Right cardiac atrium (tissue), 5 donors: Measurements from ENCODE around the gene PRCP. TPM values are rescaled to one million over a fixed set of nuclear protein-coding genes. Genes with fewer than 3 reads are reported as not detected.

Experiments
- ATAC-seq, 2 donors: fragments of 200-7000 bp; cut with Tn5 transposase; one replicate each; pipeline versions ENCODE4 v1.8.0 to v1.9.1; 2020; ENCODE audit warnings: moderate library complexity in 2 of 2, mild to moderate bottlenecking in 1 of 2
- DNase-seq, 3 donors: peaks; one replicate each; pipeline ENCODE4 v3.0.0-alpha.2; 2020
- H3K27ac ChIP-seq: one replicate; pipeline ENCODE4 v1.5.1; 2013; ENCODE audit warnings: mild to moderate bottlenecking, low read length, control low read depth, moderate library complexity
- H3K27me3 ChIP-seq: one replicate; pipeline ENCODE4 v1.6.1; 2013; ENCODE audit not compliant: control insufficient read depth, insufficient read depth
- H3K4me1 ChIP-seq: one replicate; pipeline ENCODE4 v1.6.1; 2013; ENCODE audit warnings: low read length; ENCODE audit not compliant: control insufficient read depth, insufficient read depth
- H3K4me3 ChIP-seq: one replicate; pipeline ENCODE4 v1.5.1; 2013; ENCODE audit warnings: low read length, control low read depth
- H3K9me3 ChIP-seq: one replicate; pipeline ENCODE4 v1.6.1; 2013; ENCODE audit warnings: low read length; ENCODE audit not compliant: control insufficient read depth
- WGBS: extraction: QIAGEN DNeasy Blood & Tissue Kit; methylation state at CpG from one replicate; pipeline ENCODE4 v1.1.7; 2013; 5-methylcytosine and 5-hydroxymethylcytosine counted together
- intact Hi-C, 4 donors: fragments of 100-400 bp; cut with DNase I; formaldehyde crosslinking; loops; one replicate each; pipeline versions ENCODE4 v1.11.0 to v1.14.0; 2022 to 2023
- polyA plus RNA-seq: library from polyadenylated mRNA; stranded (reverse); fragments of 200-250 nt; gene quantifications from one replicate; pipeline ENCODE4 v1.2.3, GENCODE V29; 2013
- total RNA-seq, 4 donors: library from RNA; stranded (reverse); fragmentation: NEBNext Ultra II Directional; extraction: Animal tissue kit (Norgen Biotek cat#: 25700); gene quantifications; one replicate each; pipeline ENCODE4 v1.2.1, GENCODE V29; 2021
- donor health status: healthy with polysubstance abuse.
- donor health status: DM: no; HTN: yes; CAD: no.
- donor health status: DM: no; HTN: no; CAD: no.
- donor health status: DM: no; HTN: yes; CAD: no; lungs with severe emphysema.
- donor health status: DM: yes; HTN: yes; CAD: no.

PRCP gene
- total and polyA plus RNA-seq, 5 donors = 69.1 to 100 (median 84.3) TPM

- Histone ChIP-seq H3K27ac (no peak overlapping the region), H3K4me3 (no peak overlapping the region), H3K9me3 (no peaks in the 10 kb centered on the region), H3K4me1 (peaks cover 5% of the 10 kb centered on the region), H3K27me3 (no peaks in the 10 kb centered on the region)
- no peak for ATAC-seq
- 97% methylated on average over 2 of the region's 2 CpGs for WGBS
- intact Hi-C loops = no loop called here
- no peak for DNase-seq
These were observed 28.6 kb downstream of the PRCP start for GRCh38 chr11:82871646-82872045.

DNA sequence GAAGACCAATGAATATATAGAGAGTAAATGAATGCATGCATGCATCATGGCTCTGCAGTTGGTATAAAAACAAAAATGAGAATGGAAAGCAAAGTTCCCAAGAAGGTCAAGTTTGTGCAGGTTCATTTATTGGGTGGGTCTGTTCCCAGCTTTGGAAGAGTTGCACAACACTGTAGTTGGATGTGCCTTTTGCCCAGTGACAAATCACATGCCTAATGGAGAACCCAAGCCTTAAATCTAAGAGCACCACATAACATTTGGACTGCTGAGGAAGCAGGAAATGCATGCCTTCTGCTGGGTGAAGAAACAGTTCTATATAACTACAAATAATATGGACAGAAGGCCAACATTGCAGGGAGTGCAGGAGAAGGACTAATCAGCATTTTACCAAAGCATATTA is 30.6 kb downstream of the PRCP start:
- intact Hi-C loops = loop anchor here (5.0 to 10.0 kb wide), 3 partner anchors 33 to 145 kb away; partner anchors contain the start of genes DDIAS (in 2 of the 4), PRCP (in 2 of the 4) and FAM181B (in 1 of the 4)
- H3K27me3 ChIP-seq = no peaks in the 10 kb centered on the region
- peaks cover 6% of the 10 kb centered on the region for H3K4me1 ChIP-seq
- H3K27ac ChIP-seq = no peak overlapping the region
- H3K9me3 ChIP-seq = no peaks in the 10 kb centered on the region
- H3K4me3 ChIP-seq = no peak overlapping the region
- ATAC-seq (peak; percentile 53 to 73), DNase-seq (no peak)

- H3K27ac ChIP-seq = no peak overlapping the region
- ATAC-seq = peak; percentile 44 to 65
- no peaks in the 10 kb centered on the region for H3K9me3 ChIP-seq
- H3K4me1 ChIP-seq = peaks cover 6% of the 10 kb centered on the region
- H3K4me3 ChIP-seq = peak overlapping the region; percentile 43
- WGBS = 15% methylated on average over 10 of the region's 10 CpGs
- no peaks in the 10 kb centered on the region for H3K27me3 ChIP-seq
- intact Hi-C loops = loop anchor here (5.0 to 10.0 kb wide), 3 partner anchors 35 to 143 kb away; partner anchors contain the start of genes DDIAS (in 2 of the 4), PRCP (in 2 of the 4) and FAM181B (in 1 of the 4)
- DNase-seq = peak; percentile 52 to 86 (median 69)
These were observed 32.6 kb downstream of the PRCP start for GRCh38 chr11:82867495-82868082.

DNA sequence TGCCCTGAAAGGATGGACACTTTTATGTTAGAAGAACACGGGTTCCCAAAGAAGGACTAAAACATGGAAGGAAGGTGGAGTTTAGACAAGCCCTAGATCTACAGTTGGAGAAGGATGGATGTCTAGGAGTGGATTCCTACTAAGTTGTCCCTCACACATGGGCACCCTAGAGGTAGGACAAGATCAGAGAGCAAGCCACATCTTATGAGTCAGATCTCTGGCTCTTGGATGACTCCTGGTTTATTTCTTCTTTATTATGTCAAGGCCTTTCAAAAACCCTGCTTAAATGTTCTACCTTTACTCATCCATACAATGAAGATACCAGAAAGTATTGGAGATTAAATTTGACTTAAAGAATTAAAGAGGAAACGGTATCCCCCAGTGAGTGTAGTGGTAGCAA is 34.4 kb downstream of the PRCP start:
- DNase-seq (no peak), ATAC-seq (no peak)
- intact Hi-C loops = loop anchor here (5.0 to 10.0 kb wide), 3 partner anchors 36 to 141 kb away; partner anchors contain the start of genes DDIAS (in 2 of the 4), PRCP (in 2 of the 4) and FAM181B (in 1 of the 4)
- Histone ChIP-seq H3K27me3 (no peaks in the 10 kb centered on the region), H3K4me3 (no peak overlapping the region), H3K27ac (no peak overlapping the region), H3K9me3 (no peaks in the 10 kb centered on the region), H3K4me1 (peaks cover 6% of the 10 kb centered on the region)
- 80% methylated on average over 2 of the region's 2 CpGs for WGBS

DNA sequence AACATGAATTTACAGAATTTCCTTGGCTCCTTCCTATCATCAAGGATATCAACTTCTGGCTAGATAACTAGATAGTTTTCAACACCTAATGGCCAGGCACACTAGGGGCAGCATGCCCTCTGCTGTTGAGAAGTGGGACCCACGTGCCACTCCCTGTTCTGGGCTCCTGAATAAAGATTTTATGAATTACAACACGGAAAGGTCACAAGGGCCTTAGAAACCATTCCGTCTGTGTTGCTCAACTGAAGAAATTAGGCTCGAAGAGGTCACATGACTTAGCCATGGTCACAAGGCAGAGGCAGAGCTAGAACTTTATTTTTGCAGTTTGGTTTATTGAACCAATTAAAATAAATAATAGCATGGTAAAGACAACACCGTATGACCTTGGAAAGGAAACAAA is 36.0 kb downstream of the PRCP start:
- no peaks in the 10 kb centered on the region for H3K27me3 ChIP-seq
- 19% methylated on average over 5 of the region's 5 CpGs for WGBS
- H3K4me3 ChIP-seq = no peak overlapping the region
- no peak overlapping the region for H3K27ac ChIP-seq
- DNase-seq (peak; percentile 46 to 75 (median 67)), ATAC-seq (peak; percentile 77 to 89)
- H3K9me3 ChIP-seq = no peaks in the 10 kb centered on the region
- peaks cover 5% of the 10 kb centered on the region for H3K4me1 ChIP-seq
- intact Hi-C loops = loop anchor here in 3 of 4 donors (5.0 to 10.0 kb wide), 3 partner anchors 129 to 147 kb away; partner anchors contain the start of gene FAM181B (in 1 of the 3)

GRCh38 chr11:82863209-82863608 is 37.0 kb downstream of the PRCP start:
- Histone ChIP-seq H3K9me3 (no peaks in the 10 kb centered on the region), H3K4me3 (no peak overlapping the region), H3K27me3 (no peaks in the 10 kb centered on the region), H3K4me1 (peaks cover 2% of the 10 kb centered on the region), H3K27ac (no peak overlapping the region)
- WGBS = 91% methylated on average over 2 of the region's 2 CpGs
- intact Hi-C loops = loop anchor here in 3 of 4 donors (5.0 to 10.0 kb wide), 3 partner anchors 128 to 146 kb away; partner anchors contain the start of gene FAM181B (in 1 of the 3)
- ATAC-seq = no peak
- DNase-seq = no peak

DNA sequence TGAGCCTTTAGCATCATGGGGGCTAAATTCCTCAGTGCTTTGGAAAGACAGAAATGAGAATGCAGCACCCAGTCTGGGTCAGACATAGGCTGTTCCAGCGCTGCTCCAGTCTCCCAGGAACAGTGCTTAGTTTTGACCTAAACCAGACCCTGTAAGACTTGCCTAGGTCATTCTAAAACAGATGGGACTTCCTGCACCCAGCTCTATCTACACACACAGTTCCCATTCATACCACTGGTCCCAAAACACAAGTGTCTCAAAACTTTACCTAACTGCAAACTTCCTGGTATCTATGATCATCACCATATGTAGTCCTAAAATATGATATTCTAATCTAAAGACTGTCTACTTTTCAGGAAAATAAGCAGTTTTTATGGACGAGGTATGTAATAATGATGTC is 37.9 kb downstream of the PRCP start:
- peaks cover 2% of the 10 kb centered on the region for H3K4me1 ChIP-seq
- H3K27ac ChIP-seq = no peak overlapping the region
- intact Hi-C loops = loop anchor here in 3 of 4 donors (5.0 to 10.0 kb wide), 3 partner anchors 128 to 145 kb away; partner anchors contain the start of gene FAM181B (in 1 of the 3)
- H3K9me3 ChIP-seq = no peaks in the 10 kb centered on the region
- DNase-seq = no peak
- 59% methylated on average over 2 of the region's 2 CpGs for WGBS
- no peak overlapping the region for H3K4me3 ChIP-seq
- no peaks in the 10 kb centered on the region for H3K27me3 ChIP-seq
- ATAC-seq = no peak

DNA sequence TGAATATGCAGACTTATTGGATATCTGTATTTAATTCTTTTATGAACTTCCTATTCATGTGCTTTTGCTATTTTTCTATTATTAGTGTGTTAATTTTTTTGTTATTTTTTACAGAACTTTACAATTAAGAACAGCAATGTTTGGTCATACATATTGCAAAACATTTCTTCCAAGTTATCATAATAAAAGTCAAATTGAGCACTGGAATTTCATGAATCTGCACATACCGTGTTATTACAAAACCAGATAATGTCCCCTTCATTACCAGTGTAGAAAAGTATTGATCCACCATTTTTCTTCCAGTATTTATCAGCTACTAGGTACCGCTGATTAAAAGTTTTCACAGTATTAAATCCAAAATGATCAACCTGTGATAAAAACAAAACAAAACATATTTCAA is 40.5 kb downstream of the PRCP start:
- ATAC-seq (no peak), DNase-seq (no peak)
- Histone ChIP-seq H3K27me3 (no peaks in the 10 kb centered on the region), H3K27ac (no peak overlapping the region), H3K4me3 (no peak overlapping the region), H3K4me1 (peaks cover under 1% of the 10 kb centered on the region), H3K9me3 (no peaks in the 10 kb centered on the region)
- WGBS = 80% methylated on average over 2 of the region's 2 CpGs
- intact Hi-C loops = loop anchor here (5.0 to 10.0 kb wide), 3 partner anchors 125 to 142 kb away; partner anchors contain the start of gene FAM181B (in 1 of the 4)

- ATAC-seq (peak in 1 of 2 donors; percentile 18), DNase-seq (no peak)
- Histone ChIP-seq H3K27ac (no peak overlapping the region), H3K9me3 (no peaks in the 10 kb centered on the region), H3K4me3 (no peak overlapping the region), H3K4me1 (no peaks in the 10 kb centered on the region), H3K27me3 (no peaks in the 10 kb centered on the region)
- intact Hi-C loops = loop anchor here in 1 of 4 donors (10.0 kb wide), 1 partner anchor 134 kb away; no protein-coding TSS in a partner anchor
- 53% methylated on average over 1 of the region's 1 CpG for WGBS
These were observed 41.6 kb downstream of the PRCP start for GRCh38 chr11:82858556-82859091.

GRCh38 chr11:82858133-82858532 is 42.1 kb downstream of the PRCP start:
- H3K4me3 ChIP-seq = no peak overlapping the region
- no peaks in the 10 kb centered on the region for H3K4me1 ChIP-seq
- no peaks in the 10 kb centered on the region for H3K27me3 ChIP-seq
- intact Hi-C loops = loop anchor here in 1 of 4 donors (10.0 kb wide), 1 partner anchor 133 kb away; no protein-coding TSS in a partner anchor
- no peaks in the 10 kb centered on the region for H3K9me3 ChIP-seq
- ATAC-seq = no peak
- DNase-seq = no peak
- WGBS = 64% methylated on average over 2 of the region's 2 CpGs
- no peak overlapping the region for H3K27ac ChIP-seq

DNA sequence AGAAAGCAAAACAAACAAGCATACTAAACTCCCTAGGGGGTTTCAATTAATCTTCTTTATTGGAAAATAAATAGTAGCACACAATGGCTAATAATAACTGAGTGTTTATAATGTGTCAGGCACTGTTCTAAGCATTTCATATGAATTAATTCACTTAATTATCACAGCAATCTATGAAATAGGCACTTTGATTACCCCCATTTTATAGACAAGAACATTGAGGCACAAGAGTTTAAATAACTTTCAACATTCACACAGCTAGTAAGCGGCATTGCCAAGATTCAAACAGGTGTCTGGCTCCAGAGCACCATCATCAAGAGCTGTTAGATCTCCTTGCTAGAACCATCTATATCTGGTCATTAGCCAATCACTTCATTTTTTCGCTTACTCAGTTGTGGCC is 43.1 kb downstream of the PRCP start:
- DNase-seq = no peak
- H3K27me3 ChIP-seq = no peaks in the 10 kb centered on the region
- no peaks in the 10 kb centered on the region for H3K4me1 ChIP-seq
- over 99% methylated on average over 2 of the region's 2 CpGs for WGBS
- no peaks in the 10 kb centered on the region for H3K9me3 ChIP-seq
- no peak overlapping the region for H3K4me3 ChIP-seq
- ATAC-seq = no peak
- intact Hi-C loops = loop anchor here in 1 of 4 donors (10.0 kb wide), 1 partner anchor 132 kb away; no protein-coding TSS in a partner anchor
- no peak overlapping the region for H3K27ac ChIP-seq
